ENCODE measurements around the gene GJA4.
A peak's percentile ranks its signal among the peaks of the same experiment; 100 is the strongest.

GJA4 gene

GRCh38 chr1:34758751-34759150 lies 34.0 kb upstream of the GJA4 start:
- H3K4me3 ChIP-seq (ENCODE audit: low read depth, low read length), result no peak overlapping the region
- no peak for DNase-seq (ENCODE audit: low read depth)

GRCh38 chr1:34759503-34760357 lies 33.1 kb upstream of the GJA4 start, which contains the start of gene GJB4:
Gene GJB4, plus strand, starts transcription at chr1:34759740. Its CDS starts 1,515 bp downstream, at chr1:34761255.
- TF ChIP-seq CTCF (conservative IDR thresholded peaks at IDR 0.05; ENCODE audit: low read depth, low read length), result no peak
- no peak within 1 kb of the TSS for H3K4me3 ChIP-seq (ENCODE audit: low read depth, low read length)
- DNase-seq (ENCODE audit: low read depth), result no peak

More at GRCh38 chr1:34758751-34759150, 34.0 kb upstream of the GJA4 start:
- TF ChIP-seq CTCF (conservative IDR thresholded peaks at IDR 0.05; ENCODE audit: low read depth, low read length), result no peak

- no peak for DNase-seq (ENCODE audit: low read depth)
- TF ChIP-seq CTCF (conservative IDR thresholded peaks at IDR 0.05; ENCODE audit: low read depth, low read length), result no peak
- H3K4me3 ChIP-seq (ENCODE audit: low read depth, low read length), result no peak overlapping the region
These were observed 31.5 kb upstream of the GJA4 start for GRCh38 chr1:34761176-34761761.

GRCh38 chr1:34761776-34762307 lies 31.0 kb upstream of the GJA4 start:
- DNase-seq (ENCODE audit: low read depth), result no peak
- no peak for TF ChIP-seq CTCF (conservative IDR thresholded peaks at IDR 0.05; ENCODE audit: low read depth, low read length)
- H3K4me3 ChIP-seq (ENCODE audit: low read depth, low read length), result no peak overlapping the region

- no peak for TF ChIP-seq CTCF (conservative IDR thresholded peaks at IDR 0.05; ENCODE audit: low read depth, low read length)
- no peak overlapping the region for H3K4me3 ChIP-seq (ENCODE audit: low read depth, low read length)
These were observed 30.2 kb upstream of the GJA4 start for GRCh38 chr1:34762474-34763141.

GRCh38 chr1:34763142-34763781 lies 29.5 kb upstream of the GJA4 start:
- peak; percentile 13 for DNase-seq (ENCODE audit: low read depth)
- H3K4me3 ChIP-seq (ENCODE audit: low read depth, low read length), result no peak overlapping the region
- no peak for TF ChIP-seq CTCF (conservative IDR thresholded peaks at IDR 0.05; ENCODE audit: low read depth, low read length)

More at GRCh38 chr1:34762474-34763141, 30.2 kb upstream of the GJA4 start:
- DNase-seq (ENCODE audit: low read depth), result no peak
